Cerebellar nuclear complex (tissue), 1 donor: ENCODE results near the gene ADAM12.

ENCODE experiments used
- DNase-seq, 2 experiments: peaks; one replicate each; lab custom pipeline; 2025; lab: John Stamatoyannopoulos, UW

The ADAM12 gene

DNA sequence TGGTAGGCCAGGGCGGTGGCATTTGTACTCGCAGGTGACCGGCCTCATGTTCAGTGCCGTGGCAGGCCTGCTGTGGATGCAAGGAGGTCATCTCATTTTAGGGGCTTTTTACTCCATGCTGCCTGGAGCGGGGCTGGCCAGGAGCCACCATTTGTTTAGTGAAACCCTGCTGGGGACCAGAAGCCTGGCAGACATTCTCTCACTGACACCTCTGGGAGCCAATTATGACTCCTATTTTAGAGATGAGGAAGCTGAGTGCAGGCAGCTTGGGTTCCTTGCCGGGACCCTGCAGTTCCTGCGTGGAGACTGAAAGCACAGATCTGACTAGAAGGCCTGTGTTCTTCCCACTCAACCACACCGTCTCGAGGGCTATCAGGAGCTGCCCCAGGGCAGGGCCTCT is 305.3 kb downstream of the ADAM12 start:
- no peak for DNase-seq

DNA sequence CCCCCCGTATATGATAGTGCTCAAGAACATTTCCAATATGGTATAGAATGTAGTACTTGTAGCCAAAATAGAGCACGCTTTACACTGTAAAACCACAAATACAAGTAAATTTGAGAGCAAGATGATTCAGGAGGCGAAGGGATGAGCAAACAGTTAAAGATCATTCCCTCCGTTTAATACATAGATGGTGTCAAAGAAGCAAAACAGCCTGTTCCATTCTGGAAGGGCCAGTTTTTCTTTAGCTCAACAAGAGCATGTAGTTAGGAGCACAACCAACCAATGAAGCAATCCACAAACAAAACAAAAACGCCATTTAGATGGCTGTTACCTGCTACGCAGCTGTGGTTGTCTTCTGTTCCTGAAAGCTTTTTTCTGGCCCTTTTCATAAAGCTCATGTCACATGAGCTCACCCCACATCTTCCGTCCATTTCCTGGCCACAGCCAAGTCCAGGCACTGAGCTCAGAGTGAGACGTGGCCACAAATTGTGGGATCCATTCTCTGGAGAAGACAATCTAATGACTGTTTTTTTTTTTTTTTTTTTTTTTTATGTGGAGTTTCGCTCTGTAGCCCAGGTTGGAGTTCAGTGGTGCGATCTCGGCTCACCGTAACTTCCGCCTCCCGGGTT is 306.3 kb downstream of the ADAM12 start:
- no peak for DNase-seq

DNA sequence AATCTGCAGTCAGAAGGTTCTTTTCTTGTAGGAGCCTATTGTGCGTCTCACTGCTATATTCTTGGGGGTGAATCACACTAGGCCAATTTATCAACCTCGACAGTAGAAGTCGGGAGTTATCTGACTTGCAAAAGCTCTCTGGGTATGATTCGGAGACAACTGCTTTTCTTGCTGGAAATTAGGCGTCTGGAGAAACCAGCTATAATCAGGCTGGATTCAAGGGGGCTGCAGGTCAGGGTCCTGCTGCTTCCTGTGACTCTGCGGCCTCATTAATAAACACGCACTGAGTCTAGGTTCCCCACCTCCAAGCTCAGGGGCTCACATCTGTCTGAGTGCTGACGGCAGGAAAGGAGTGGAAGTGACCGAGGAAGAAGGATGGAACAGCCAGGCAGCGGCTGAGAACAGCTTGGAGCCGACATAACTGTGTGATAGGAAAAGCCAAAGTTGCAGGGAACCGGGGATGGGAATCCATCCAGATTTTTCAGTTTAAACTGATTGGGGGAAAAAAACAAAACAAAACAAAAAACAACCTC is 307.3 kb downstream of the ADAM12 start:
- no peak for DNase-seq

DNA sequence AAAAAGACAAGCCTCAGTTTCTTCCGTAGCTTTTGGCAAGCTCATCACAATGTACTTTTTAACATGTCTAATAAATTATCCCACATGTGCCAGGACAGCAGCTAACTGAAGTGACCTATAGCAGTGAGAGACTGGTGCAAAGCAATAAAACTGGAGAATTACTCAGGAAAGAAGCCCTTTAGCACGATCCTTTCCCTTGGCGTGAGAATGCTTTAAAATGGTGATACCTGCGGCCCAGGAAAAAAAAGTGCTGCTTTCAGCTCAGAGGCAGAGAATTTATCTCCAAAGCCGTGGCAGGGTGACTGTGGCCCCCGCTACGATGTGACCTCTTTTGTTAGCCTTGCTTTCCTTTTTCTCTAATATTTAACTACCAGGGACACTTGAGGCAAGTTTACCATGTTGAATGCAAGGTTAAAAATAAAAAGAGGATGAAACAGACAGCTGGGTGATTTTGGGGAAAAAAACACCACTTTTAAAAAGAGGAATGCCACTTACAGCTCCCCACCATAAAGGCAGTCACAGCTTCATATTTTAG is 307.9 kb downstream of the ADAM12 start:
- no peak for DNase-seq

DNA sequence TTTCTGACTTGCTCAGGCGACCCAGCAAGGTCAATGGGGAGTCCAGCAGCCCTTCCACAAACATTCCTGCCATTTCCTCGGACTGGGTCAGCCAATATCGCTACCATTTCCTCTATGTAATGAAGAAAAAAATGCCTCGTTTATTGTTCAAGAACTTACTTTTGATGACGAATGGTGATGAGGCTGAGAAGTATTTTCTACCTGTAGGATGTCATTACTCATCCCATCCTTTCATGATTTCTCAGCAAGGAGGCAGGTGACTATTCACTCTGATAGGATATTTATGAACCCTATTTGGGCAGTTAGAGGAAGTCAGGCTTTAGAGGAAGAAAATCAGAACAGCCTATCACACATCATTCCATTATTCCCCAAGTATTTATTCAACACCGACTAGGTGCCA is 313.3 kb downstream of the ADAM12 start:
- DNase-seq, result no peak

DNA sequence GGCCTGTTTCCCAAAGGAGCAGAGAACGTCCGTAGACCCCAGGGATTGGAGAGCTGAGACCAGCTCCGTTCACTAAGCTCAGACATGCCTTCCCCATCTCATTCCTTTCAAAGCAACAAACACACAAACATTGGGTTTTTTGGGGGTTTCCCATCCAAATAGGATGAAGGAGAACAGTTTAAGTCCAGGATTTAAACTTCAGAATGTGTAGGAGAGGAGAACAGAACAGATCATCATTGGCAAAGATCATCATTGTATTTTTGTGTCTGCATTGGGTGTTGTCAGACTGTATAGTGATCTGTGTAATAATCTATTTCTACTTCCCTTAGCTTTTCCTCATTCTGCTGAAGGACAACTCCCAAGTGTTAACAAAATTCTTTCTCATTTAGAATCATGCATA is 314.0 kb downstream of the ADAM12 start:
- no peak for DNase-seq

DNA sequence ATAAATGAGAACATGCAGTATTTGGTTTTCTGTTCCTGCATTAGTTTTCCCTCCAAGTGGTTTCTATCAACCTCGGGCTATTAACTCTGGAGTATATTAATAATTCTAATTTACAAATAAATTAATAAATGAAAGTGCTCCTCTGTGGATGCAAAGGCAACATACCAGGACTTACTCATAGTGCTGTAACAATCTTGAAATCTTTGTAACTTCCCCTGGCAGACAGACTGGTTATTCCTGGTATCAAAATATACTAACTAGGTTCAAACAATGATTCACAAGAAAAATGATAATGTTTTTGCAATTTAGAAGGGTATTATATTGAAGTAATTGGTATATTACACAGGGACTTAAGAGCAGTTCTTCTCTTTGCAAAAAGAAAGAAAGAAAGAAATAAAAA is 314.7 kb downstream of the ADAM12 start:
- DNase-seq, result no peak

DNA sequence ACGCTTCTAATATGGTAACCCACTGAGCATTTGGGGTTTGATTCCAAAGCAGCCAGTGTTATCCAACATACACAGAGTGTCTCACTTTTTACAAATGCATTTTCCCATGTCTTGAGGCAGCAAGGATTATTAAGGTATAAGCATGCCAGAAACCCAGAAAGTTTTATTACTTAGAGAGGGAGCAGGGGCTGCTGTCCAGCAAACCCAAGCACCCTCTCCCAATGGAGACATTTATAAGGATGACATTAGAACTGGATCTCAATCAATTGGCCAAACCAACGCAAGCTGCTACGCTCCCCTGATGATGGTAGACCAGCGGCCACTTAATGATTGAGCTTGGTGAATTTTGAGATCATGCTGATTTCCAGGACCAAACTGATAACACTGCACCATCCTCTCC is 315.7 kb downstream of the ADAM12 start:
- DNase-seq, result no peak

DNA sequence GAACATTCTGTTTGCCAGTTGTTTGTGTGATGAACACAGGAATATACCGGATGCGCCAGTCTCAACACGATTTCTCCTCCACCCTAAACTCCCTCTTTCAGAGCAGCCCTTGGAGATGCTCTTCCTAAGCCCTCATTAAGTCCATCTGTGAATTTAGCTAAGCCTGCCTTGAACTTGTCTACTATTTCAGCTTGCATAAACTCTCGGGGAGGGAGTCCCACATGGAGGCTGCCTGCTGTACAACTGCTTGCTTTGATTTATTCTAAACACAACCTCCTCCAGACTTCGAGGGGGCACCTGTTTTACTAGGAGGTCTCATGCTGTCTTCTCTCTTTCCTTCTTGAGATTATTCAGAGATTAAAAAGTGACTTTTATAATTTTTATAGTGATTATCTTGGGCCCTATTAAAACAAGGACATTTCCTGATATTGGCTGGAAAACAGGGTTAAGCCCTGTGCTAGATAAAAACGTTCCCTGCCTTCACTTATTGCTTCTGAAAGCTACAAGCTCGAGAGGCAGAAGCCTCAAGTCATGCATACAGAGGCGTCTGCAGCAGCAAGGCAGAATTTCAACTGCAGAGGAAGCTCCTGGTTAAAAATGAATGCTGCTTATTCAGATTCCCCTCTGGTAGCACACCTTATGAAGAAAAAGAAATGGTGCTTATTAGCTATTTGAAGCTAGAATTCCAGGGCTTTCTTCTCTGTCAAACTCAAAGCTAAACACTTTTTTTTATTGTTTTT is 317.6 kb downstream of the ADAM12 start:
- DNase-seq, result no peak

DNA sequence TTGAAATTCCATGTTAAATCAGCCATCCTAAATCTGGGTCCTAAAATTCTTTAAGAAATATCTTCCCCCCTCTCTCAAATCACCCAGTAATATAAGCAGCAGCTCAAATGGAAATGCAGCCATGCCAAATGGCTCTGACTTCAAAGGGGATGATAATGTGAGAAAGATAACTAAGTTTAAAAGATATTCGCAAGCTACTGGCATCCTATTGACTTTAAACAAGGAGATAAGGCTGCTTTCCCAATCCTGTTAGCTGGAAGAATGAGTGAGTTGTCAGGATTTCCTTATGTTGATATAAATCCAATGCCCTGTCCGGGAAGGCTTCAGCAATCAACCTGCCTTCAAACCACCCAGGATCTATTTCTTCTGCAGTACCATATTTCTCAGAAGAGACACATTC is 320.0 kb downstream of the ADAM12 start:
- no peak for DNase-seq

DNA sequence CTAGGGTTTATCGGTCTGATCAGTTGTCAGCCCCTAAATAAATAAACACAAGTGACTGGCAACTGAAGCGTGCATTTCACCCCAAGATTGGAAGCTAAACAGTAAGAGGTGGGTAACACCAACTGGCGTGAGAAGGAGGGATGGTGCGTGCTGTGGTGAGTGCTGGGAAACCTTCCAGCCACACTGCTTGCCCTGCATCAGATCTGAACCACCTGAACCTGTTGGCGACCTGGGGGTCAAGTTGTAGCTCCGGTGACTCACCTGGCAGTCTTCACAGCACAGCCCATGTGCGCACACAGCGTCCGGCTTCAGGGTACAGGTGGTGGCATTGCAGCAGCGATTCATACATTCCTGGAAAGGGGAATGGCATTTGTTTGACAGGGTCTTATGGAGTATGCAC is 321.8 kb downstream of the ADAM12 start:
- no peak for DNase-seq

DNA sequence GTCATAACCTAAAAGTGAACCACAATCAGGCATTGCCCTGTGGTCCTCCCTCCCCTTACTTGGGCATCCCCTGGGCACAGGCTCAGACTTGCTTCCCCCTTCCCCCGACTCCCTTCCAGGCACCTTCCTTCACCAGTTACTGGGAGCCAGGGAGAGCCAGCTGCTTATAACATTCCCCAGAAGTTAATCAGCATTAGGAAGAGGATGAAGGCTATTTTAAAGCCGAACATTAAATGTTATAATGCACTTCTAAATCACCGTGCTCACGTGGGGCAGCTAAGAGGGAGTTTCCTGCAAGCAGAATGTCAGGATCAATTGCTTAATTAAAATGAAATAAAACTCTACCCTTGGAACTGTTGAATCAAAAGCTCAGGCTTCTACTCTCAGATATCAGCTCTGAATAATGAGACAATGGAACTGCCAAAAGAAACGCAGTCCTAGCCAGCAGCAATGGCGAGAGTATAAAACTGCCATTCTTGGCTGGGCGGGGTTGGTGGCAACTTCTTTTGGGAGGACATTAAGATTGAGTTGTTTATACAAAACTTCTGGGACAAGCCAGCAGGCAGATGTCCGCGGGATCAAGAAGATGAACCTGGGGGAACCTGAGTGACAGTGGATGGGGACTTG is 322.4 kb downstream of the ADAM12 start:
- DNase-seq, result no peak

DNA sequence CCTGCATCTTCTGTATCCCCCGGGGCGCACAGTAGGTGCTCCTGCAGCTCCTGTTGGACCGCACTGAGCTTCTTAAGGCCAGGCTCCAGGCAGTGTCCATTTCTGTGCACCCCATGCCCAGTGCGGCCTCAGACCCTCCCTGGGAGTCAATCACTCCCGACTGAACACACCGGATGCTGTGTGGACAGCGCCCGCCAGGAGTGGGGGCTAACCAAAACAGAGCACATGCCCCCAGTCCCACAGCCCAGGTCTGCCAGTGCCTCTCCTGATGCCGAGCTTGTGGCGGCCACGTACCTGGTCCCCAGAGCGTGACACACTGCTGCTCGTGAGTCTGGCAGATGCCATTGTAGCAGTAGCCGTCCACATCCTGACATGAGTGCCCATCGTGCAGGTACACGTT is 323.8 kb downstream of the ADAM12 start:
- no peak for DNase-seq

DNA sequence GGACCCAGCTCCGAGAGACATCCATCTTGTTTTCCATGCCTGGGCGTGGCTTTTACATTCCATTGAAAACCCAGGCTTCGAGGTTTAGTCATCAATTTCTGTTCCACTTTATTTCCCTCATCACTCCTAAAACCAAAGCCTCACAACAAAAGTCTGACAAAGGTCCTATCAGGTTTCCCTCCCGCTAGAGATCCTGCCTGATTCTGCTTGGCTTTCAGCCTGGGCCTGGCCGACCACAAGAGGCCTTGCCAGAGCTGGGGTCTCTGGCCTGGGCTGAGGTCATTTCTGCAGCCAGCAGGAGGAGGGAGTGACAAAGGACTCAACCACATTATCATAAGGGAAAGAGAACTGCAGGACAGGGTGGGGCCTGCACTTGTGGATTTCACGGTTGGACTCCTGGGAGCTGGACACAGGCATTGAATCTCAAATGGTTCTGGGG is 324.9 kb downstream of the ADAM12 start:
- DNase-seq, result no peak

DNA sequence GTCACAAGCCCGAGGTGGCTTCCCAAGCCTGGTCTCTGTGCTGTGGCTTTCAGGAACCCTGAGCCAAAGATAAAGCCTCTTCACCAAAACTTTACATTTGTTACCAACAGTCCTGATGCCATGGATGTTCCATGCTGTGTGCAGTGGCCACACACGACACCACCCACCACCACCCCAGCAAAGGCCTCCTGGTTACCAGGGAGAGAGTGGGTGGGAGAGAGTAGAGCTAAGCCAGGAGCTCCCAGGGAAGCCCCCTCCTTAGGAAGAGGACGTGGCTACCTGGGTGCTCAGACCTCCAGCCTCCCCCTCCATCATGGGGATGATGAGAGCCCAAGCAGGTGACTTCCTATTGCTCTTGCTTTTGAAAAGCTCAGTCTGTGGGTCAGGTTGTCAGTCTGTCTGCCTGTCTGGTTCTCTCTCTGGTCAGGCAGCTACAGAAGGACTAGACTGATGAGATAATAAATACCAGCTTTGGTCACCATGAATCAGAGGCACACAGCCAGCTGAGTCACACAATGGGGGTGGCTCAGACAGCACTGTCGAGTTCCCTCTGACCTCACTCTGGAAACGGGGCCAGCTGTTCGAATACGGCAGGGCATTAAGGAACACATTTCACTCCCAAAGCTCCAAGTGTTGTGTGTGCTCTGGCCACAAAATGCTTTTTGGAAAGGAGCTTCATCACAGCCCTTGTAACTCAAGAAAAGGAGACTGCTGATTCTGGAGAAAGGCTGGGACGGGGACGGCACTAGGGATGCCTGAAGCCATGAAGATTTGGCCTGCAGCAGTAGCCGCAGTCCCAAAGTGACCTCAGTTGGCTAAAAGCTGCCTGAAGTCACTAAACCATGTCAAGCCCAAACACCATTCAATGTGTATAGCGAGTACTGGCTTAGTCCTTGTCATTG is 325.9 kb downstream of the ADAM12 start:
- no peak for DNase-seq

DNA sequence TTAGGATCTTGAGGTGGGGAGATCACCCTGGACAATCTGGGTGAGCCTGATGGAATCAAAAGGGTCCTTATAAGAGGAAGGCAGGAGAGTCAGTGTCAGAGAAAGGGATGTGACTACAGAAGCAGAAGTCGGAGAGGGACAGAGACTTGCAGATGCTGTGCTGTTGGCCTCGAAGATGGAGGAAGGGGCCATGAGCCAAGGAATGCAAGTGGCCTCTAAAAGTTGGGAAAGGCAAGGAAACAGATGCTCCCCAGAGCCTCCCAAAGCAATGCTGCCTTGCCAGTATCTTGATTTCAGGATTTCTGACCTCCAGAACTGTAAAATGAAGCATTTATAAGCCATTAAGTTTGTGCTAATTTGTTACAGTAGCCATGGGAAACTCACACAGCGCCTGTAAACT is 326.8 kb downstream of the ADAM12 start:
- DNase-seq, result no peak

DNA sequence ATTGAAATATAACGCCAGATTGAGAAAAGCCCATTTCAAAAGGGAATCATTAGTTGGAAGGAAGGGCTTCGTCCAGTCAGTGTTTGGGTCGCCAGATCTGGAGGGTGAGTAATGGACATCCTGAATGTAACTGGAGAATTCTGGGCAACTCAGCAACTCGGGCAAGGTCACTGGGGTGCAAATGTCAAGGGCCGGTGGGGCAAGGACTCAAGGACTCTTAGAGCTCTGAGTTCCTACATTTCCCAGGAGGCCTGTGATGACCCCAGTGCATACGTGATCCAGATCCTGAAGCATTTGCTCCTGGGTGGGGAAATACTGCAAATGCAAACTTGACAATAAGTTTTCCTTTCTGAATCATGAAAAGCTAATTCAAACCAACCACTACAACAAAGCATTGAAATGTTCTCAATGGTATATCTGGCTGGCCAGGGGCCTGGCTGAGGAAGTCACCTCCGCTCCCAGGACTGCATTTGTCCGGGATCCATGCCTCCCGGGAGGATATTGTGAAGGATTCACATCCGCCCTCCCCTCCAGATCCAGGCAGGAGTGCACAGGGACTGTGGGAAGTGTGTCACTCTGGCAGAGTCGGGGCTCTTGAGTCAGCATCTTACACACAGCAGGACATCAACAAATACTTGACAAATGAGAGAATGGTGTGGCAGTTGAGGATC is 327.9 kb downstream of the ADAM12 start:
- DNase-seq, result no peak

DNA sequence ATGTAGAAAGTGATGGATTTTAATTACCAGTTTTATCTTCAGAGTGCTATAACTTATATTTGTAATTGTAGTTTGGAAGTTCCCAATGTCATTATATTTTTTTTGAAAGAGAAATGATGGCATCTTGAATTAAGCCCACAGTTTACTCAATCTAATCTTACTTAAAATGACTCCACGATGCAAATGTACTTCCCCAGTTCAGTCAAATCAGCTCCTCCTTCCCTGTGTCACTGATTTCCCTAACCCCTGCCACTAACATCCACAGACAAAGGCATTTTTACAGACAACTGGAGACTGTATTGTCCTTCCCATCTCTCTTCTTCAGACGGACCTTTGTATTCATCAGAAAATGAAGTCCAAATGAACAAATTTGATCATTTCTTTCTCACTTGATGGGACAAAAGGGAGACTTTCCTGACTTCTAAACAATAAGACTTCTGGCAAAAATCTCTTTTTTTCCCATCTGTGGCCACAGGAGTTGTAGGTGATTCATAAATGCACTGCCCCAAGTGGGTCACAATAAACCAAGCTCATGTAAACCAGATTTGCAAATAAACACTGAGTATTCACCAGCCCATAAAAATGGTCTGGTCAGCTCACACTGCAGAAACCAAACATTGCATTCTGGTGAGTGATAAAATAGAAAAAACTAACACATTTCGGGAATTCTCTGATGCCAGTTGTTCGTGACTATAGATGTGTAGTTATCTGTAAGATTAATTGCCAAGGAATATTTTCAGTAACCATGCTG is 329.0 kb downstream of the ADAM12 start:
- DNase-seq, result no peak

DNA sequence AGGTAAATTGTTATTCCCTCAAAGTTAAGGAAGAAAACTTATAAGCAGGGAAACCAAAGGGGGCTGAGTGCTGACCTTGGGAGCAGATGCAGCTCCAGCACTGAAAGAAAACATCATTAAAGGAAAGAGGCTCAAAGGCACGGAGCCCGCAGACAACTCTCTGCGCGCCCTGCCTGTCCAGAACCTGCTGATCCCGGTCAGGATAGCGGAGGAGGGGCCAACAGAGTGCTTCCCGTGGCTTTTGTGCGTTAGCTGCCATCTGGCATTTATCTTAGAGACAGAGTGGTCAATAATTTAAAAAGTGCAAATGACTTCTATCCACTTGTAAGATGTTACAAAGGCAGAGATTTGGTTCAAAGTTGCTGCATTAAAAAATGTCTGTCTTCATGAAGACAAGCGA is 329.8 kb downstream of the ADAM12 start:
- DNase-seq, result no peak

DNA sequence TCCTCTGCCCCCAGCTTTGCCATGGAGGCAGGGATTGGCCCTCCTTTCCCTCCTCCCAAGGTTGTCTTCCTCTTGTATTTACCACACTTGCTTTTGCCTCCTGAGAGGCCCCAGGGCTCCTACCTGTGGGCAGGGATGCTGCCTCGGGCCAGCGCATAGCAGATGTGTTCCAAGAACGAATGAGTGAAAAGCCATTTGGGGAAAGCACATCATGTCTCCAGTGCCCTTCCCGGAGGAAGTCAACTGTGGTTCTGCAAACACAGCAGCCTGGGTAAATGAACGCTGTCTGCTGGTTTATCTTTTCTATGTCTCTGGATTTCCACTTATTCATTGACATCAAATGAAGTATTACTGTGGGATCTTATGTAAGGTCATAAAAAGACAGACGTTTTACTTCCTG is 330.2 kb downstream of the ADAM12 start:
- DNase-seq, result no peak

DNA sequence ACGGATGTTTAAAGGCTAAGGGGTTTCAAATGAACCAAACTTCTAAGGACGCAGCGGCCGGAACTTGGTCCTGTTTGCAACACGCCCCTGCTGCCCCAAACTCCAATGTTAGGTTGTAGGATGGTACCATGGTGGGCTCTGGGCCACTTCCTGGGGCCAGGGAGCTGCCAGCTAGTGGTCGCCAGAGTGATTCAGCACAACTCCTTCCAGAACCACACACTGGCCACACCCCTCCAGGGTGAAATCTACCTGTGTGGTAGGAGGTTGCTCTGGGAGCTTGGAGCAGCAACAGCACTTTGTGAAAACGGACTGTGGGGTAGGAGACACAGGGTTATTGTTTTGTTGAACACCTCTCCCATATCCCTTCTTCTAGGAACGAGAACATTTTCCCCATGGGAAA is 330.8 kb downstream of the ADAM12 start:
- no peak for DNase-seq
